ENCODE data around the gene TEAD4. TPM values are rescaled to one million over a fixed set of nuclear protein-coding genes. Genes with fewer than 3 reads are reported as not detected.

Gene TEAD4
- total and polyA plus RNA-seq, 2 experiments from 2014 or later = 5.5 to 12.7 TPM

DNA sequence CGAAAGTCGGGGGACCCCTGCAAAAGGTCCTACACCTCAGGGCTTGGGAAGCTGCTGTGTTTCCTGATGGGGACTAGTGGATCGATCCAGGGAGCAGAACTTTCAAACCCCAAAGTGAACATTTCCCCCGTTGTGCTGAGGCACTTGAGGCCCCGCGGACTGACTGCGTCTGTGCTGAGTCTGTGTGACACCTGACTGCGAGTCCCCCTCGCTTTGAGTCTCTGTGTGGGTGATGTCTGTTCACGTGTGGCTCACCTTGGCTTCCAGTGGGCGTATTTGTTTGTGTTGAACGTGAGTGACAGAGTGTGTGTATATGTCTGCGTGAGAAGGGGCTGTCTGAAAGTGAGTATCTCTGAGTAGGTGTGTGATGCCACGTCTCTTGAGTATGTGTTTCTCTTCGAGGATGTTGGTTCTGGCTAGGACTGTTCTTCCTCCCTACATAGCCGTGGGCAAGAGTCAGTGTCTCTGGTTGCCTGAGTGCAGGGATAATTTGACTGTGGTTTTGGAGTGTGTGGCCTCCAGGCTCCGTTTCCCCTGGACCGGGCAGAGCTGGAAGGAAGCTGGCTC lies 1.3 kb downstream of the TEAD4 start:
- H3K4me1 ChIP-seq (ENCODE audit: insufficient read depth) = peaks cover 22% of the 10 kb centered on the region
- H3K27me3 ChIP-seq = no peaks in the 10 kb centered on the region
- H2AFZ ChIP-seq = peak overlapping the region; percentile 79
- no peaks in the 10 kb centered on the region for H3K9me3 ChIP-seq (ENCODE audit: low read depth)
- peak; percentile 42 for DNase-seq (ENCODE audit: low spot score)
- 5% methylated on average over 18 of the region's 18 CpGs for WGBS (ENCODE audit: low lambda C conversion rate, missing lambda C conversion rate)
- TF ChIP-seq EZH2phosphoT487 (IDR thresholded peaks at IDR 0.05; ENCODE audit: low read depth, severe bottlenecking, unreplicated experiment) (no peak), CTCF (IDR thresholded peaks at IDR 0.05; ENCODE audit: poor library complexity) (no peak), EZH2 (IDR thresholded peaks at IDR 0.05; ENCODE audit: borderline replicate concordance) (no peak)
- H3K4me2 ChIP-seq = peak overlapping the region; percentile 97
- H3K79me2 ChIP-seq = peaks cover 6% of the 10 kb centered on the region
- H4K20me1 ChIP-seq (ENCODE audit: insufficient read depth, poor library complexity, severe bottlenecking) = no peaks in the 10 kb centered on the region
- H3K27ac ChIP-seq = peak overlapping the region; percentile 89
- H3K9me2 ChIP-seq (replicated peaks; ENCODE audit: insufficient read depth) = no peaks in the 10 kb centered on the region
- no peaks in the 10 kb centered on the region for H3K36me3 ChIP-seq (replicated peaks; ENCODE audit: insufficient read depth, low read depth)
- H3K4me3 ChIP-seq = no peak overlapping the region

DNA sequence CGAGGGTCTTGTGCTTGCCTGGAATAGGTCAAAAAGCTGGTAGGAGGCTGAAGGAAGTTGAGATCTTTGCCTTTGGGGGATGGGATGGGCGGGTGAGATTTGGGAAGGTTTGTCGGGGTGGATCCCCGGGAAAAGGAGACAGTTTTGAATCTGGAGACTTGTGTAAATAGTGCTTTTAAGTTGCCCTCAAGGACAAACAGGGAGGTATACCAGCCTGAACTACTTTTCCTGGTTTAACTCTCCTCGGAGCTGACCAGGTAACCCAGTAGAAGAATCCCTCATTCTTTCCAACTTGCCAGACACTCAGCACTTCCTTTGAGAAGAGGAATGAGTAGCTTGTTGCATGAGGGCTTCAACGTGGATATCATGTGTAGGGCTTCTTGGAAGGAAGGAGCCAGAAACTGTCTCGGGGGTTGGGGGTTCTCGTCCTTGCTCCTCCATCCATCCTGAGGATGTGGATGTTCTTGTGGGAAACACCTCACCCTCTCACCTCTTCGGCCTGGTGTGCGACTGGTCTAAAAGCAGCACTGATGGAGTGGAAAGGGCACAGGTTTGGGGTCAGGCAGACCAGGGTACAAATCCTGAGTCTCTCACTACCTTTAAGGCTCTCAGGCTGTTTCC lies 1.9 kb downstream of the TEAD4 start:
- peak overlapping the region; percentile 97 for H3K4me2 ChIP-seq
- H4K20me1 ChIP-seq (ENCODE audit: insufficient read depth, poor library complexity, severe bottlenecking) = no peaks in the 10 kb centered on the region
- H3K9me2 ChIP-seq (replicated peaks; ENCODE audit: insufficient read depth) = no peaks in the 10 kb centered on the region
- peaks cover 6% of the 10 kb centered on the region for H3K79me2 ChIP-seq
- no peaks in the 10 kb centered on the region for H3K9me3 ChIP-seq (ENCODE audit: low read depth)
- no peak overlapping the region for H3K27ac ChIP-seq
- H2AFZ ChIP-seq = no peak overlapping the region
- peaks cover 22% of the 10 kb centered on the region for H3K4me1 ChIP-seq (ENCODE audit: insufficient read depth)
- TF ChIP-seq EZH2phosphoT487 (IDR thresholded peaks at IDR 0.05; ENCODE audit: low read depth, severe bottlenecking, unreplicated experiment) (no peak), CTCF (IDR thresholded peaks at IDR 0.05; ENCODE audit: poor library complexity) (no peak), EZH2 (IDR thresholded peaks at IDR 0.05; ENCODE audit: borderline replicate concordance) (no peak)
- DNase-seq (ENCODE audit: low spot score) = no peak
- no peaks in the 10 kb centered on the region for H3K36me3 ChIP-seq (replicated peaks; ENCODE audit: insufficient read depth, low read depth)
- H3K27me3 ChIP-seq = no peaks in the 10 kb centered on the region
- no peak overlapping the region for H3K4me3 ChIP-seq
- WGBS (ENCODE audit: low lambda C conversion rate, missing lambda C conversion rate) = 39% methylated on average over 10 of the region's 10 CpGs

DNA sequence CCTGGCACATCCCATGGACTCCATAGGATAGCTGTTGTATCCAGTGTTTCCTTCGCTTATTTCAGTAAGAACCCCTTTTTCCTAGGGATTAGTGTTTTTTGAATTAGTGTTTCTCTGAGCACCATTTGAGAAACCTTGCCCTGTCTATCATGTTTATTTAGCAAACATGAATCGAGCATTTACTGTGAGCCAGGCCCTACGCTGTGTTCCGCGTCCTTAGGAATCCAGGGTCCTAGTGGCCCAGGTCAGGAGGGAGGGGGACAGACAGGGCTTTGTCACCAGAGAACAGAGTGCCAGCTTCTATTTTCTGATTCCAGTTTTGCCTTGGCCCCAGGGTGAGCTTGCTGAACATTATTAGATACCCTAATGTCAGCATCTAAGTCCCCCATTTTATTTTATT lies 2.5 kb downstream of the TEAD4 start:
- Histone ChIP-seq H3K9me2 (replicated peaks; ENCODE audit: insufficient read depth) (no peaks in the 10 kb centered on the region), H4K20me1 (ENCODE audit: insufficient read depth, poor library complexity, severe bottlenecking) (no peaks in the 10 kb centered on the region), H3K36me3 (replicated peaks; ENCODE audit: insufficient read depth, low read depth) (no peaks in the 10 kb centered on the region), H3K27ac (no peak overlapping the region), H3K4me3 (no peak overlapping the region), H3K4me2 (peak overlapping the region; percentile 97), H2AFZ (no peak overlapping the region), H3K27me3 (no peaks in the 10 kb centered on the region), H3K9me3 (ENCODE audit: low read depth) (no peaks in the 10 kb centered on the region), H3K79me2 (peaks cover 6% of the 10 kb centered on the region), H3K4me1 (ENCODE audit: insufficient read depth) (peaks cover 22% of the 10 kb centered on the region)
- DNase-seq (ENCODE audit: low spot score) = no peak
- WGBS (ENCODE audit: low lambda C conversion rate, missing lambda C conversion rate) = 80% methylated on average over 5 of the region's 5 CpGs
- TF ChIP-seq EZH2 (IDR thresholded peaks at IDR 0.05; ENCODE audit: borderline replicate concordance) (no peak), CTCF (IDR thresholded peaks at IDR 0.05; ENCODE audit: poor library complexity) (no peak), EZH2phosphoT487 (IDR thresholded peaks at IDR 0.05; ENCODE audit: low read depth, severe bottlenecking, unreplicated experiment) (no peak)

All from hepatocyte (in vitro differentiated cells).